Stimulated activated CD8-positive, alpha-beta memory T cell treated with anti-CD3 and anti-CD28 coated beads, Interleukin-4, amount 100 ng/mL, for 4 hours (primary cell): Measurements from ENCODE around the gene GRK1.

Source experiments
- DNase-seq, 2 donors: peaks; one replicate each; pipeline ENCODE4 v3.0.0-alpha.2; 2020; ENCODE audit warnings: low read depth in 2 of 2, low spot score in 1 of 2

Gene GRK1

GRCh38 chr13:113650275-113650674 lies 16.7 kb upstream of the GRK1 start:
- no peak for DNase-seq

GRCh38 chr13:113650731-113651148 lies 16.3 kb upstream of the GRK1 start:
- no peak for DNase-seq

- DNase-seq = no peak
Measured at GRCh38 chr13:113651511-113652403, 15.3 kb upstream of the GRK1 start.

- DNase-seq = no peak
Measured at GRCh38 chr13:113652404-113653263, 14.4 kb upstream of the GRK1 start.

GRCh38 chr13:113653264-113654174 lies 13.5 kb upstream of the GRK1 start:
- no peak for DNase-seq

GRCh38 chr13:113654175-113654560 lies 12.9 kb upstream of the GRK1 start:
- no peak for DNase-seq

- no peak for DNase-seq
Measured at GRCh38 chr13:113654591-113655345, 12.3 kb upstream of the GRK1 start.

GRCh38 chr13:113655346-113656002 lies 11.5 kb upstream of the GRK1 start:
- no peak for DNase-seq

GRCh38 chr13:113656003-113656588 lies 10.9 kb upstream of the GRK1 start:
- DNase-seq = no peak

- DNase-seq = no peak
Measured at GRCh38 chr13:113656831-113657671, 10.0 kb upstream of the GRK1 start.

- DNase-seq = no peak
Measured at GRCh38 chr13:113657851-113658741, 8.9 kb upstream of the GRK1 start, which contains the start of gene ATP4B. Gene ATP4B (minus strand): TSS chr13:113658198. CDS start chr13:113658144, 54 bp downstream.

GRCh38 chr13:113658836-113659235 lies 8.2 kb upstream of the GRK1 start:
- no peak for DNase-seq

GRCh38 chr13:113659337-113659736 lies 7.7 kb upstream of the GRK1 start:
- DNase-seq = no peak

GRCh38 chr13:113660066-113660465 lies 7.0 kb upstream of the GRK1 start:
- DNase-seq = no peak

- DNase-seq = no peak
Measured at GRCh38 chr13:113661509-113661908, 5.5 kb upstream of the GRK1 start.

- no peak for DNase-seq
Measured at GRCh38 chr13:113663934-113664333, 3.1 kb upstream of the GRK1 start.
